Endothelial cell of umbilical vein (primary cell): ENCODE data around the gene SERPINE3. TPM values are rescaled to one million over a fixed set of nuclear protein-coding genes. Genes with fewer than 3 reads are reported as not detected.

Experiments
- BruUV-seq: library from RNA; stranded (reverse); fragments of 400-500 nt; replicated peaks from 2 replicates; lab custom pipeline; 2021; lab: Mats Ljungman, UMichigan
- CTCF ChIA-PET: fragments of 300-600, 350-600 bp; sonication (Branson Sonifier 250); formaldehyde crosslinking; loops from one replicate; lab custom pipeline; 2021; ENCODE audit warnings: antibody characterized with exemption, inconsistent platforms; lab: Charles Lee
- POLR2A ChIA-PET: fragments of 300-600, 350-600 bp; sonication (Branson Sonifier 250); formaldehyde crosslinking; loops from one replicate; lab custom pipeline; 2021; ENCODE audit warnings: antibody characterized with exemption, inconsistent platforms; lab: Charles Lee
- DNase-seq: peaks from one replicate; pipeline ENCODE4 v3.0.0-alpha.2; 2011; ENCODE audit warnings: low read depth, low spot score
- FAIRE-seq: peaks from 2 replicates; lab custom pipeline; 2011; peaks lifted over from hg19 to GRCh38; lab: Jason Lieb, UNC
- H2AFZ ChIP-seq: 2 replicates; pipeline ENCODE4 v1.6.0; 2012; ENCODE audit warnings: low read depth, low read length, control low read depth, inconsistent platforms
- H3K27ac ChIP-seq: 2 replicates; pipeline ENCODE4 v1.5.1; 2011; ENCODE audit warnings: low read depth, mild to moderate bottlenecking, control low read depth, low read length, moderate library complexity; ENCODE audit not compliant: insufficient read depth
- H3K27me3 ChIP-seq, 2 experiments: 2 replicates each; pipeline versions ENCODE4 v1.6.0 to v1.6.1; 2011; ENCODE audit warnings: low read length in 2 of 2, mixed read lengths in 1 of 2; ENCODE audit not compliant: control insufficient read depth in 2 of 2, insufficient read depth in 2 of 2
- H3K36me3 ChIP-seq, 2 experiments: 2 replicates in 1 of 2; 3 replicates in 1 of 2; pipeline ENCODE4 v1.5.1; 2011; ENCODE audit warnings: low read length in 2 of 2, mild to moderate bottlenecking in 1 of 2, moderate library complexity in 1 of 2; ENCODE audit not compliant: control insufficient read depth in 2 of 2, insufficient read depth in 2 of 2; ENCODE audit errors: extremely low read depth in 1 of 2
- H3K4me1 ChIP-seq: 3 replicates; pipeline ENCODE4 v1.5.1; 2011; ENCODE audit warnings: mild to moderate bottlenecking, low read length; ENCODE audit not compliant: control insufficient read depth, insufficient read depth; ENCODE audit errors: extremely low read depth
- H3K4me2 ChIP-seq: 2 replicates; pipeline ENCODE4 v1.6.1; 2011; ENCODE audit warnings: low read length, control low read depth, mixed read lengths; ENCODE audit not compliant: insufficient read depth
- H3K4me3 ChIP-seq, 3 experiments: fragments of 200-600 bp in 1 of 3; sonication (generic), shearing (Covaris generic) in 1 of 3; replicated peaks in 1 of 3; 2 replicates each; pipeline ENCODE4 v1.5.1; 2011 to 2016; ENCODE audit warnings: control low read depth in 3 of 3, low read length in 3 of 3, mild to moderate bottlenecking in 2 of 3, inconsistent platforms in 1 of 3, low read depth in 1 of 3, moderate library complexity in 1 of 3; ENCODE audit not compliant: insufficient read depth in 1 of 3
- H3K79me2 ChIP-seq: 2 replicates; pipeline ENCODE4 v1.6.0; 2012; ENCODE audit warnings: low read length, inconsistent platforms; ENCODE audit not compliant: control insufficient read depth, insufficient read depth
- H3K9ac ChIP-seq: replicated peaks from 2 replicates; pipeline ENCODE3; 2011; ENCODE audit warnings: low read length, control low read depth; ENCODE audit not compliant: insufficient read depth; ENCODE audit errors: extremely low read depth
- H3K9me1 ChIP-seq: replicated peaks from 3 replicates; pipeline ENCODE4 v1.6.0; 2011; ENCODE audit warnings: mild to moderate bottlenecking, low read length; ENCODE audit not compliant: control insufficient read depth, insufficient read depth; ENCODE audit errors: extremely low read depth
- H3K9me3 ChIP-seq: replicated peaks from 2 replicates; pipeline ENCODE4 v1.5.1; 2012; ENCODE audit warnings: low read length, inconsistent platforms; ENCODE audit not compliant: control insufficient read depth, insufficient read depth
- H4K20me1 ChIP-seq: replicated peaks from 2 replicates; pipeline ENCODE3; 2011; ENCODE audit warnings: mild to moderate bottlenecking, low read length; ENCODE audit not compliant: control insufficient read depth, insufficient read depth; ENCODE audit errors: extremely low read depth
- CTCF ChIP-seq, 2 donors: IDR thresholded peaks; 1 replicate in 1 of 2; 2 replicates in 1 of 2; pipeline ENCODE4 v1.5.1; 2011; ENCODE audit warnings: low read length in 2 of 2, mild to moderate bottlenecking in 2 of 2, moderate library complexity in 2 of 2, control low read depth in 1 of 2, inconsistent platforms in 1 of 2, low read depth in 1 of 2; ENCODE audit not compliant: insufficient read depth in 1 of 2; ENCODE audit errors: extremely low read depth in 1 of 2
- EZH2 ChIP-seq: IDR thresholded peaks from 2 replicates; pipeline ENCODE4 v1.6.1; 2012; ENCODE audit warnings: borderline replicate concordance, low read depth, mild to moderate bottlenecking, moderate library complexity, low read length, inconsistent platforms; ENCODE audit not compliant: severe bottlenecking
- FOS ChIP-seq: IDR thresholded peaks from 2 replicates; pipeline ENCODE4 v1.6.1; 2011; ENCODE audit warnings: mild to moderate bottlenecking, low read length, moderate library complexity, borderline replicate concordance; ENCODE audit not compliant: insufficient read depth
- GATA2 ChIP-seq: IDR thresholded peaks from 2 replicates; pipeline ENCODE4 v1.7.0; 2011; ENCODE audit warnings: low read depth, mild to moderate bottlenecking, moderate library complexity, mixed read lengths, low read length; ENCODE audit not compliant: insufficient read length, insufficient read depth
- JUN ChIP-seq: IDR thresholded peaks from 2 replicates; pipeline ENCODE4 v1.6.1; 2011; ENCODE audit warnings: borderline replicate concordance, low read depth; ENCODE audit not compliant: insufficient read length, insufficient read depth
- MYC ChIP-seq: IDR thresholded peaks from one replicate; pipeline ENCODE4 v1.6.1; 2011; ENCODE audit warnings: mild to moderate bottlenecking, low read depth, low read length
- POLR2A ChIP-seq: IDR thresholded peaks from 2 replicates; pipeline ENCODE4 v1.6.1; 2012; ENCODE audit warnings: low read depth, mild to moderate bottlenecking, control low read depth, low read length
- POLR2AphosphoS5 ChIP-seq: IDR thresholded peaks from 2 replicates; pipeline ENCODE4 v1.6.1; 2012; ENCODE audit warnings: low read depth, mild to moderate bottlenecking, control low read depth, low read length, moderate library complexity; ENCODE audit not compliant: insufficient read depth
- dilution Hi-C: fragments of 300-500 bp; cut with MboI; formaldehyde crosslinking; loops from one replicate; pipeline ENCODE4 v1.15.0; 2019; ENCODE audit warnings: low sequenced_read_pairs; ENCODE audit not compliant: extremely low pct_ligation_motif_present
- intact Hi-C: fragments of 100-400 bp; cut with micrococcal nuclease; formaldehyde crosslinking; loops from one replicate; pipeline ENCODE4 v1.10.0; 2022
- polyA plus RNA-seq, 4 experiments: library from polyadenylated mRNA; depleted of rRNA in 3 of 4; stranded (reverse) in 3 of 4; unstranded in 1 of 4; fragments of >200 nt; gene quantifications; 2 replicates each; pipeline versions ENCODE4 v1.2.1 to v1.2.3, GENCODE V29; 2011 to 2012; ENCODE audit warnings: missing spikeins in 1 of 4
- total RNA-seq: library from RNA; stranded (reverse); gene quantifications from 2 replicates; pipeline ENCODE4 v1.2.3, GENCODE V29; 2021

Gene SERPINE3
- total and polyA plus RNA-seq, 2 donors (not counting 3 experiments of a cell fraction or from before 2014, with no cell fraction given) = not detected

GRCh38 chr13:51336746-51337145, 2.7 kb upstream of the SERPINE3 start:
- no peak for TF ChIP-seq EZH2
- no peak for TF ChIP-seq GATA2
- TF ChIP-seq CTCF (IDR thresholded peaks at IDR 0.05; ENCODE audit: extremely low read depth in 1 of 2, insufficient read depth in 1 of 2, low read depth in 1 of 2, low read length in 2 of 2) = no peak
- no peak for TF ChIP-seq JUN
- no peak for TF ChIP-seq MYC
- no peak for TF ChIP-seq FOS
- no peak for TF ChIP-seq POLR2AphosphoS5
- no peak for TF ChIP-seq POLR2A
- intact Hi-C loops (no loop called here), dilution Hi-C loops (no loop called here)
- DNase-seq (no peak), FAIRE-seq (no peak)
- H3K27ac ChIP-seq = no peak overlapping the region
- ChIA-PET POLR2A (no interaction called here), CTCF (interaction anchor here (1.5 to 1.6 kb wide), 2 partner anchors 20 to 49 kb away, joined by 3 read pairs; no protein-coding TSS in a partner anchor)
- H3K79me2 ChIP-seq = no peaks in the 10 kb centered on the region
- H3K4me2 ChIP-seq = no peak overlapping the region
- no TSS peak for BruUV-seq
- no peaks in the 10 kb centered on the region for H3K9me3 ChIP-seq
- no peaks in the 10 kb centered on the region for H3K9me1 ChIP-seq
- no peaks in the 10 kb centered on the region for H3K36me3 ChIP-seq
- H2AFZ ChIP-seq = no peak overlapping the region
- no peaks in the 10 kb centered on the region for H3K4me1 ChIP-seq
- H3K9ac ChIP-seq = no peak overlapping the region
- H4K20me1 ChIP-seq = no peaks in the 10 kb centered on the region
- H3K4me3 ChIP-seq = no peak overlapping the region
- H3K27me3 ChIP-seq = peaks cover 0 to 1% of the 10 kb centered on the region in 2 experiments
